Panc1 (cell line): ENCODE measurements around the gene AGBL5.

Source experiments
- CTCF ChIP-seq: fragments of 450-650 bp; IDR thresholded peaks from 2 replicates; pipeline ENCODE4 v1.5.1; 2017; ENCODE audit warnings: mild to moderate bottlenecking
- POLR2AphosphoS5 ChIP-seq: IDR thresholded peaks from 2 replicates; pipeline ENCODE4 v1.6.1; 2012; ENCODE audit warnings: mild to moderate bottlenecking, low read depth, low read length, moderate library complexity
- REST ChIP-seq, 2 experiments: IDR thresholded peaks; 2 replicates each; pipeline ENCODE4 v1.6.1; 2011 to 2012; ENCODE audit warnings: low read depth in 2 of 2, control low read depth in 1 of 2, low read length in 1 of 2, mild to moderate bottlenecking in 1 of 2, moderate library complexity in 1 of 2; ENCODE audit not compliant: insufficient read depth in 1 of 2
- SIN3A ChIP-seq: IDR thresholded peaks from 2 replicates; pipeline ENCODE4 v1.6.1; 2012; ENCODE audit warnings: low read depth, mild to moderate bottlenecking, low read length, moderate library complexity, borderline replicate concordance; ENCODE audit not compliant: insufficient read depth
- TCF7L2 ChIP-seq: IDR thresholded peaks from 2 replicates; pipeline ENCODE4 v1.6.1; 2011; ENCODE audit warnings: mild to moderate bottlenecking, low read depth, low read length, inconsistent platforms

DNA sequence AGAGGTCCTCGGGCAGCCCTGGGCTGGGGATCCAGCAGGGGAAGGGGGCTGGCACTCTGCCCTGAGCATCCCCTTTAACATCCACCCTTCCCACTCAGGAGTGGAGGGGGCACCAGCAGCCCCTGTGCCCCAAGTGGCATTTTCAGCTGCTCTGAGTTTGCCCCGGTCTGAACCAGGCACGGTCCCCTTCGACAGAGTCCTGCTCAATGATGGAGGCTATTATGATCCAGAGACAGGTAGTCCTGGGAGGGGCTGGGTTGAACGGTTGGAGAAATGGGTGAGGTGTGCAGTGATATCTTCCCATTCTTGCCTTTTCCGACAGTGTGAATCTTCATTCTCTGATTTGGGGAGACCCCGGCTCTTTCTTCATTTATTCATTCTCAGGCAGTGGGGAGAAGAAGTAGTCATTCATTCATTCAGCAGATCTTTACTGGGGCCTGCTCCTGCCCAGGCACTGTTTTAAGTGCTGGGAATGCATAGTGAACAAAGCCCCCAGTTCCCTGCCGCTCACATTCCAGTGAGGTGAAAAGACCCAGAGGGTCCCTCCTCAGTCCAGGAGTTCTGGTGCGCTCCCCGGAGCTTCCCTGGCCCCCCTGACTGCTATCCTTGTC is 33.7 kb downstream of the AGBL5 start:
- peak; percentile 73; the same call in 1 of the 2 replicates for TF ChIP-seq CTCF
- TF ChIP-seq REST (IDR thresholded peaks at IDR 0.05; ENCODE audit: insufficient read depth in 1 of 2, low read depth in 2 of 2, low read length in 1 of 2), result no peak
- TF ChIP-seq POLR2AphosphoS5, result no peak
- TF ChIP-seq SIN3A, result no peak
- TF ChIP-seq TCF7L2, result no peak
